ENCODE measurements around the gene TADA2A.
"Not testable (repeated sequence)": the region's sequence is repeated elsewhere in the genome, so short reads cannot be mapped to it uniquely, and the experiment has no call there.

The TADA2A gene

DNA sequence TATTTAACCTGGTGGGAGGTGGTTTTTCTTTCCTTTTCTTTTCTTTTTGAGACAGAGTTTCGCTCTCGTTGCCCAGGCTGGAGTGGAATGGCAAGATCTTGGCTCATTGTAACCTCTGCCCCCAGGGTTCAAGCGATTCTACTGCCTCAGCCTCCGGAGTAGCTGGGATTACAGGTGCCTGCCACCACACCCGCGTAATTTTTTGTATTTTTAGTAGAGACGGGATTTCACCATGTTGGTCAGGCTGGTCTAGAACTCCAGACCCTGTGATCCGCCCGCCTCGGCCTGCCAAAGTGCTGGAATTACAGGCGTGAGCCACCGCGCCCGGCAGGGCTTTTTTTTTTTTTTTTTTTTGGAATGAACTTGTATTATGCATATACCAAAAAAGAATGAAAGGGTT is 1.2 kb upstream of the TADA2A start:
- not testable (repeated sequence) for DNase-seq

DNA sequence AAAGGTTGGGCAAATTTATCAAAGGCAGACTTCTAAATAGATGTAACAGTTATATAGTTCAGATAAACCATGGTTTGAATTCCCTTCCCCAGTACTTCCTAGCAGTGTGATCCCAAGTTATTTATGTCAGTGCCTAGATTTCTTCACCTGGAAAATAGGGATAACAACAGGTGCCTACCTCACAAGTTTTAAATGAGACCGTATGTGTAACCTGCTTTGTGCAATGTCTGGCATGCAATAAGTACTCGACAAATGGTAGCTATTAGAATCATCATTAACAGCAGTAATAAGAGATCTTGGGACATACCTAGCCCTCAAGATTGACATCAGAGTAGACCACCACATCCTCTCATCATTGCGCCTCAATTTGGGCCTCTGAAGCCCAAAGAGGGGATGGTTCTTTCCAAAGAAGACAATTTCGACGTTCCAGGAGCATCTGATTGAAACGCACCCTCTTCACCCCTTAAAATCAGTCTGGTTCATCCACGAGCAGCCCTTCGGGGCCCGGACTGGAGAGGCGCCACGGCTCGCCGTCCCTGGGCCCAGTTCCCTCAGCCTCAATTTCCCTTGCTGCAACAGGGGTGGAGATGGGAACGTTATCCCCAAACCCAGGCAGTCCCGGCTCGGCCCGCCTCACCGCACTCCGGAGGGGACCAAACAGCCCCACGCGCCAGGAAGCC is 591 bp upstream of the TADA2A start:
- no peak for DNase-seq

DNA sequence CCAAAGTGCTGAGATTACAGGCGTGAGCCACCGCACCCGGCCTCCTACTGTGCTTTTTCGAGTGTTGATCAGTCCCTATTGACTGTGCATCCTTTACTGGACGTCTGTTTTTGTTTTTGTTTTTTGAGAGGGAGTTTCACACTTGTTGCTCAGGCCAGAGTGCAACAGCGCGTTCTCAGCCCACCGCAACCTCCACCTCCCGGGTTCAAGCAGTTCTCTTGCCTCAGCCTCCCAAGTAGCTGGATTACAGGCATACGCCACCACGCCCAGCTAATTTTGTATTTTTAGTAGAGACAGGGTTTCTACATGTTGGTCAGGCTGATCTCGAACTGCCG is 1.4 kb downstream of the TADA2A start:
- not testable (repeated sequence) for DNase-seq

DNA sequence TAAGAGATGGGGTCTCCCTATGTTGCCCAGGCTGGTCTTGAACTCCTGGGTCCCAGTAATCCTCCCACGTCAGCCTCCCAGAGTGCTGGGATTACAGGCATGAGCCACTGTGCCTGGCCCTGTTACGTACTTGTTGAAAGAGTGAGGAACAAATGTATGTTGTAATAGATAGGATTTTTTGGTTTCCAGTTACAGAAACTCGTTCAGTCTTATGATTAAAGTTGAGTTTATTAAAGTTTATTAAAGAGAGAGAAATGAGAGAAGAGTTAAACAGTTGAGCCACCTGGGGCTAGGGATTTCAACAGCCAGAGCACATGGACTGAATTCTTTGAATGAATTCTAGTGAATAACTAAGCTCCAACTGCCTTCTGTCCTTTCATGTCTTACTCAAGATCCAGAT is 3.7 kb downstream of the TADA2A start:
- DNase-seq = no peak

DNA sequence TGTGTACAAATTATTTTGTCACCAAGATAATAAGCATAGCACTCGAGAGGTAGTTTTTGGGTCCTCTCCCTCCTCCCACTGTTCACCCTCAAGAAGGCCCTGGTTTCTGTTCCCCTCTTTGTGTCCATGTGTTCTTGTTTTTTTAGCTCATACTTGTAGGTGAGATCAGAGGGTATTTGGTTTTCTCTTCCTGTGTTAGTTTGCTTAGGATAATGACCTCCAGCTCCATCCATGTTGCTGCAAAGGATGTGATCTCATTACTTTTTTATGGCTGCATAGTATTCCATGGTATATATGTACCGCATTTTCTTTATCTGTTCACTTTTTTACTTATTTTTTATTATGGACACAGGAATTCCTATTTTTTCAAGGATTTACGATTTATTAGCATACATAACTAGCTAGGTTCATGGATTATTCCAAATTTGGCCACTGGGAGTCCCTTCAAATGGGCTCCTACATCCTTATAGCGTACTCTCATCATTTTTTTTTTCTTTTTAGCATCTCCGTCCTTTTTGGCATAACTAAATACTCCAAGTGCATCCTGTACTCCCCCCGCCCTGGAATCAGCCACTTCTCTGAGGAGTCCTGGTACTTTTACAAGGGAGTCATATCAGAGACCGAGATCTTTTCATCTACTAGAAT is 7.3 kb downstream of the TADA2A start:
- no peak for DNase-seq

DNA sequence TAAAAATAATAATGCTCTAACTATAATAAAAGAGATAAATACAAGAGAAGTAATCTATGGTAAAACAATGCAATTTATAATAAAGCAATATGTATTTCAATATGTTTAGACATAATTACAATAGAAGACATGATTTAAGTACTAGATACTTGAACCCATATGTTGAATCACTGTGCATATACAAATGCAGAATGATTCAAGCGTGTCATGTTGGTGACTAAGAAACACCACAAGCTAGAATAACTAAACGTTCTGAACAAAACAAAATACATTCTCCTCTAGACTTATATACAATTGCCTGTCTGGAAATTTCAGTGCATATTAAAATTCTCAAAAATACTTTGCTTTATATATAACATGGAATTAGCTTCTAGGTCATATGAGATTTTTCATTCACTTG is 11.2 kb downstream of the TADA2A start:
- no peak for DNase-seq

DNA sequence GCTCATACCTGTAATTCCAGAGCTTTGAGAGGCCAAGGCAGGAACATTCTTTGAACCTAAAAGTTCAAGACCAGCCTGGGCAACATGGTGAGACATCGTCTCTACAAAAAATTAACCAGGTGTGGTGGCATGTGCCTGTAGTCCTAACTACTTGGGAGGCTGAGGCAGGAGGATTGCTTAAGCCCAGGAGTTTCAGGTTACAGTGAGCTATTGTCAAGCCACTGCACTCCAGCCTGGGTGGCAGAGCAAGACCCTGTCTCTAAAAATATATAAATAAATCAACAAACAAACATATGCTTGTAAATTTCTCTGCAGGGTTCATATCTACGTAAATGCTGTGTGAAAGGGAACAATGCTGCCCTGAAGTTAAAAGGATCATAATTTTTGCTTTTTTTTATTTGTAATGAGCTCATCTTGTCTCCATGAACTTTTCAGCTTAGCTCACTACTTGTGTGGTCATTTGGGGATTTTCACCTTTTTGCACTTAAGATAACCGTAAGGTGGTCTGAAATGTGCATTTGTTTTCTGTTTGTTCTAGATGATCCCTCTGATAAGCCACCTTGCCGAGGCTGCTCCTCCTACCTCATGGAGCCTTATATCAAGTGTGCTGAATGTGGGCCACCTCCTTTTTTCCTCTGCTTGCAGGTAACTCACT is 16.4 kb downstream of the TADA2A start:
- no peak for DNase-seq

DNA sequence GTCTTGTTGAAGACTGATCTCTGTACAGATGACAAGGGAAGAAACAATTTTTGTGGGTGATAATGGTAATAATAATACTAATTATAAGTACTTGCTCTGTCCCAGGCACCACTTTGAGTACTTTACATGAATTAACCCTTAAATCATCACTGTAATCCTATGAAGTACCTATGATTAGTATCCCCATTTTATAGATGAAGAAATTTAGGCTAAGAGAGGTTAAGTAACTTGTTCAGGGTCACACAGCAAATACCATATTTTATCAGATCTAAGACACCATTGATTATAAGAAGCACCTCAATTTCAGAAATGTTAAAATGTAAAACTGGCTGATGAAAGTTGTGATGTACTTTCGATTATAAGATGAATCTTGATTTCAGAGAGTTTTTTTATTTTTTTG is 18.6 kb downstream of the TADA2A start:
- no peak for DNase-seq

DNA sequence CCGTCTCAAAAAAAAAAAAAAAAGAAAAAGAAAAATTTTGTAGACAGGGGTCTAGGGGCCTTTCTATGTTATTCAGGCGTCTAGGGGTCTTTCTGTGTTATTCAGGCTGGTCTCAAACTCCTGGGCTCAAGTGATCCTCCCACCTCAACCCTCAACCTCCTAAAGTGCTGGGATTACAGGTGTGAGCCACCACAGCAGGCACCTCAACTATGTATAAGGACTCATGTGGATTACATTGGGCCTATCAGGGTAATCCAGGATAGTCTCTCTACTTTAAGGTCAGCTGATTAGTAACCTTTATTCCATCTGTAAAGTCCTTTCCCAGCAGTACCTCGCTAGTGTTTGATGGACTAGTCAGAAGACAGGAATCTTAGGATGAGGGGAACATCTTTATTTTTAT is 22.4 kb downstream of the TADA2A start:
- DNase-seq = no peak

DNA sequence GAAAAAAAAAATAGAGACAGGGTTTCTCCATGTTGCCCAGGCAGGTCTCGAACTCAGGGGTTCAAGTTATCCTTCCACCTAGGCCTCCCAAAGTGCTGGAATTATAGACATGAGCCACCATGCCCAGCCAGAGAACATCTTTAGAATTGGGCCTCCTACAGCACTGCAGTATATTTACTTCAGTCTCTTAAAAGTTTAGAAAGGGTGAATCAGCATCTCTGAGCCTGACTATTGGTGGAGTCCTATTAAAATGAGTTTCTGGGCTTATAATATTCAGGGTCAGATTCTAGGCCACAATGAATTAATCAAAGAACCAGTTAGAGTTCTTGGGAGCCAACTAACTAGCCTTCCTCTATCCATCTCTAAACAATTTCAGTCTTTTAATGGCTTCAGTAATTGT is 22.8 kb downstream of the TADA2A start:
- DNase-seq = no peak

DNA sequence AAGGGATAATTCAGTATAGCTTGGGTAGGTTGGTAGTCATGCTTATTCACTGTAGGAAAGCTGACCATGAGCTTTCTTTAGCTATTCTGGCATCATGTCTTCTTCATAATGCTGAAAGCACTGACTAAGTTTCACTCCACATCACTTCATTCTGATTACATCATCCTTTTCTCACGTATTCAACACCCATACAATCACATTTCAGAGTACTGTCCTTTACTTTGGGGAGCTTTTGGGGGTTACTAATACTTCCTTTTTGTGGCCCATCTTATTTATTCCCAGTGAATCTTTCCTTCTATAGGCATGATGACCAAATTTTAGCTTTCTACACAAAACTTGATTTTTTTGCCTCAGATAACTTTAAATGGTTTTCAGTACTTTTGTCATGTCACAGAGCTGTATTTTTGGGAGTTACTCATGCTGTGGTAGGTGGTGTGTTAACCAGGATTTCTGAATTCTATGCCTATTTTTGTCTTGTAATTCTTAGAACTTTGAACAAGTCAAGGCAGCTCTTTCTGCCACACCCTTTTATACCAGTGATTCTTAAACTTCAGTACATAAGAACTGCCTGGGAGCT is 23.5 kb downstream of the TADA2A start:
- no peak for DNase-seq

DNA sequence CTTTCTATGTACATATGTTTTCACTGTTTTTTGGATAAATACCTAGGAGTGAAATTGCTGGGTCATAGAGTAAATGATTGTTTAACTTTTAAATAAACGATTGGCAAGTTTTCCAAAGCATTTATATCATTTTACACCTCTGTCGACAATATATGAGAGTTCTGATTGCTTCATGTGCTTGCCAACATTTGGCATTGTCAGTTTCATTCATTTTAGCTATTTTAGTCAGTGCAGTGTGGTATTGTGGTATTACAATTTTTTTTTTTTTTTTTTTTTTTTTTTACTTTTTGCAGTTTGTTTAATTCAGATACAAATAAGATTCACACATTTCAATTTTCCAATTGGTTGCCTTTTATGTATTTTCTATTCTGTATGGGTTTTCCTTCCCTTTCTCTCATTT is 26.0 kb downstream of the TADA2A start:
- DNase-seq = no peak

DNA sequence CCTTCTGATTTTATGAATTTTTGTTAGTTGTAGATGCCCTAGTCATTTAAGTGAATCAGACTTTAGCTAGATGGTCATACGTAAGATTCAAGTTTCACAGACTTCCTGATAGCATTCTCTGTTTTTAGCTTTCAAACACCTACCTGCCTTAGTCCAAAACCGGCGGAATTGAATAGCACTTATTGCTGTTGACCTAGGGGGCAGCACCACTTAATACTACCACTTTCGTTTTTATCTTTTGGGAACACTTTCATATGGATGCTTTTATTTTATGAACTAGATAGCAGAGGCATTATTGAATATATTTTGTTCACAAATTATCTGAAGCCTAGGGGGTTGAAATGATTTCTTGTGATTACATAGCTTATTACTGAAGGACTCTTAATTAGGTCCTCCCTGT is 31.5 kb downstream of the TADA2A start:
- DNase-seq = no peak

DNA sequence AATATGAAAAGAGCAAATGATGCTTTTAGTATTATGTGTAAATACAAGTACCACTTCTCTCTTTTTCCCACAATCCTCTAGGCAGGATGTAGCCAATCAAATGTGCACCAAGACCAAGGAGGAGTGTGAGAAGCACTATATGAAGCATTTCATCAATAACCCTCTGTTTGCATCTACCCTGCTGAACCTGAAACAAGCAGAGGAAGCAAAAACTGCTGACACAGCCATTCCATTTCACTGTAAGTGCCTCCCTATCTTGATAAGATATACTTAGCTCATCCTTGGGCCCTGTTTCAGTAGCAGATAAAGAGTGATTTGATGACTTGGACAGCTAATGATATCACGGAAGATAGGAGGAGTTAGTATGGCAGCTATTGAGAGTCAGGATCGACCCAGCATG is 33.7 kb downstream of the TADA2A start:
- no peak for DNase-seq

DNA sequence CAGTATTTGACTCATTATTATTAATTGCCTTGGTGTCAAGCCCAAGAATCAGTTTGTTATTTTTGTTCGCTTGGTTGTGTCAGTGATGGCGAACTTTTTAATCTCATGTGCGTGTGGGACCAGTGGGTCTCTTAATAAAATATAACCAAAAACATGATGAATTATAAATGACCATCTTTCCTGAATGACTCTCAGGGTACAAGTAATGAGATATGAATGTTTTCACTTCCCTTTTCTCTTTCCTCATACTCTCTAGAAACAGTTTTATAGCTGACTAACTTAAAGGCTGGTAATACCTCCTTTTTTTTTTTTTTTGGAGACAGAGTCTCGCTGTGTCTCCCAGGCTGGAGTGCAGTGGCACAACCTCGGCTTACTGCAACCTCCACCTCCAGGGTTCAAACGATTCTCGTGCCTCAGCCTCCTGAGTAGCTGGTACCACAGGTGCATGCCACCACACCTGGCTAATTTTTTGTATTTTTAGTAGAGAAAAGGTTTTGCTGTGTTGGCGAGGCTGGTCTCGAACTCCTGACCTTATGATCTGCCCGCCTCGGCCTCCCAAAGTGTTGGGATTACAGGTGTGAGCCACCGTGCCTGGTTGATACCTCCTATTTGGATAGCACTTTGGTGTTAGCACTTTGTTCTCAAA is 34.8 kb downstream of the TADA2A start:
- not testable (repeated sequence) for DNase-seq

DNA sequence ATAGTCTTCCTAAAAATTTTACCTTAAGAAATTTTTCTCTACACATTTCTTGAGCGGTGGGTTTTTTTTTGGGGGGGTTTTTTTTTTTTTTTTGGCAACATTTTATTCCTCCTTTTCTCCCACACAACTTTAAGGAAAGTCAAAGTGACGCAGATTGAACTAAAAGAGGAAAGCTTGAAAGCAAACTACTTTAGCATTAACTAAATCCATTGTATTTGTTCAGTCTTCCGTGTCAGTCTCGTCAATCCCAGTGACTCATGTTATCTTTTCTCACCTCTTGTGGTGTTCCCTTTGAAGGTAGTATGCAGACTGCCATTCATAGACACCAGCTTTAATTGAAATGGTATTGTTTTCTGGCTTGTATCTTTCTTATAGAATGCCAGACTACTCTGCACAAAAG is 39.3 kb downstream of the TADA2A start:
- no peak for DNase-seq

DNA sequence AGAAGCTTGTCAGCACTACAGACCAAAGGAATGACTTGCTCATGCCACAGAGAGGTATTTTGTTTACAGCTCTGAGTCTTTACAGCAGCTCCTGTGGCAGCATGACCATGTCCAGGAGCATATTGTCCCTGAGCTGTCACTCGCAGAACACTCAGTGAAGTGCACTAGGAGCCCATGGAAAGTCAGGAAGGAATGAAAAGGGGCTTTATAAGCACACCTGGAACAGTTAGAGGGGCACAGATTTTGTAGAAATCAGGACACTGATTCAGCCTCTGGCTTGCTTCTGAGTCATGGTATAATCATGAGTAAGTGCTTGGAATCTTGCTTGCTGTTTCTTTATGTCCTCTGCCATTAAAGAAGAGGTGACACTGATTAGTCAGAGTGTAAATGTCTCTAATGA is 41.0 kb downstream of the TADA2A start:
- no peak for DNase-seq

DNA sequence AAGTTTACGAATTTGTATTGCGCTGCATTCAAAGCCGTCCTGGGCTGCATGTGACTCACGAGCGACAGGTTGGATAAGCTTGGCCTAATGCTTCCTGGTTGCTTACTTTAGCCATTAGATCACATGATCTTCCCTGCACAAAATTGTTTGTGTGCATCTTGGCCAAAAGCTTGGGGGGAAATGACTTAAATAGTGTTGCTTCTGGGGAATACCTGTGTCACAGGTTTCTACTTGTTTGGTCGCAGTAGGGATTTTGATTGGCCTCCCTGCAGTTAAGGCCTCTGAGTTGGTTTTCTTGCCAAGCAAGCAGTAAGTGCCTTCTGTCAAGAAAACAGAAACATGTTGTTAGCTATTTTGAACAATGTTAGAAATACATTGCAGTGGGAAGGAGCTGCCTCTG is 43.4 kb downstream of the TADA2A start:
- DNase-seq = no peak

DNA sequence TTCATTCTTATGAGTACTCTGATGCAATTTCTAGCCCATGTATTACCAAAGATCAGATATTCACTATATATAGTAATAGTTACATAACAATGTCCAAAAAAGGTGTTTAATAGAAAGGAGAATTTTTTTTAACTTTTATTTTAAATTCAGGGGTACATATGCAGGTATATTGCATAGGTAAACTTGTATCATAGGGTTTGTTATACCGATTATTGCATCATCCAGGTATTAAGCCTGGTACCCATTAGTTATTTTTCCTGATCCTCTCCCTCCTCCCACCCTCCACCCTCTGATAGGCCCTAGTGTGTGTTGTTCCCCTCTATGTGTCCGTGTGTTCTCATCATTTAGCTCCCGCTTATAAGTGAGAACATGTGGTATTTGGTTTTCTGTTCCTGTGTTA is 51.1 kb downstream of the TADA2A start:
- DNase-seq = not testable (repeated sequence)

DNA sequence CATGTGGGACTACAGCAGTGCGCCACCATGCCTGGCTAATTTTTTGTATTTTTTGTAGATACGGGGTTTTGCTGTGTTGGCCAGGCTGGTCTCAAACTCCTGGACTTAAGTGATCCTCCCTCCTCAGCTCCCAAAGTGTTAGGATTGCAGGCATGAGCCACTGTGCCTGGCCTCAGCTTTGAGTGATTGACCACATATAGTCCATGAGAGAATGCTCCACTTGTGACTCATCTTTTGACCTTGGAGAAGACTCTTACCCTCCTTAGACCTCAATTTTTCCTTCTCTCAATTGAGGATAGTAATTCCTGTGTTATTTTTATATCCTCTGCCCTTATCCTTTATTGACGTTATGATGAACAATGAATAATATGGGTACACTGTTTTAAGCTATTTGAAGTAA is 52.1 kb downstream of the TADA2A start:
- DNase-seq = peak; percentile 69

DNA sequence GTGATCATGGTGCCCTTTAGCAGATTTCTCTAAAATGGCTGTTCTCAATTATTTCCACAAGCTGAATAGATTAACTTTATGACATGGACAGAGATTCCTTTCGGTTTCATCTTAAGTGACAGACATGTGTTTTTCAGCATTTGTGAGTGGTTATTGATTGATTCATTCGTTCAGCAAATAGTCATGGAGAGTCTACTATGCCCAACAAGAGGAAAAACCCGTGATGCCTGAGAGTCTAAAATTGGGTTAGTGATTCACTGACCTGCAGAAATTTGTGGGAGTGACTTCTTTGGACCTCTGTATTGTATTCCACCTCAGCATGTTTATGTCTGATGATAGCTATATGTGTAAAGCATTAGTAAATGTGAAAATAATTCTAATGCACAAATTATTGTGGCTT is 55.0 kb downstream of the TADA2A start:
- DNase-seq = no peak

DNA sequence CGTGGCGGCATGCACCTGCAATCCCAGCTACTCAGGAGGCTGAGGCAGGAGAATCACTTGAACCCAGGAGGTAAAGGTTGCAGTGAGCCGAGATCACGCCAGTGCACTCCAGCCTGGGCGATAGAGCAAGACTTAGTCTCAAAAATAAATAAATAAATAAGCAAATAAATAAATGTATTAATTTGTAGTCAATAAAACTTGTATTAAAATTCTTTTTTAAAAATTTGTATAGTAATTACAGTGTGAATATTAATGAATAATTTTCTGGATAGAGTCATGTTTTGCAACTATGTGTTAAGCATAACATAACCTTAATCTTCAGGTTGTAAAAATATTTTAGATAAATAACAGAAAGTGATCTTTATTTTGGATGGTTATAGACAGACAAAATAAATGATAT is 55.8 kb downstream of the TADA2A start:
- no peak for DNase-seq

DNA sequence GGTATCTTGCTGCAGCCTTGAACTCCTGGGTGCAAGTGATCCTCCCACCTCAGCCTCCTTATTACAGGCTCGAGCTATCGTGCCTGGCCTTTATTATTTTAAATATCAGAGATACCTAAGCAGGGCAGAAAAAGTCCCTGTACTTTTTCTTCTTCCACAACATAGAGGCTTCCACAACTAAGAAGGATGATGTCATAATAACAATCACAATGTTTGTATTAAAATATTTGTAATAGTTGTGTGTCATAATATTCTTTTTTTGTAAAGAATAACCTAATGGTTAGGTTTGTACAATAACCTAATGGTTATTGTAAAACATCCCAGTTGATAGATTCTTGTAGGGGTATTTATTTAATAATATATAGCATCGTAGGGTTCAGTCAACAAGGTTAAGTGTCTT is 56.4 kb downstream of the TADA2A start:
- DNase-seq = no peak

DNA sequence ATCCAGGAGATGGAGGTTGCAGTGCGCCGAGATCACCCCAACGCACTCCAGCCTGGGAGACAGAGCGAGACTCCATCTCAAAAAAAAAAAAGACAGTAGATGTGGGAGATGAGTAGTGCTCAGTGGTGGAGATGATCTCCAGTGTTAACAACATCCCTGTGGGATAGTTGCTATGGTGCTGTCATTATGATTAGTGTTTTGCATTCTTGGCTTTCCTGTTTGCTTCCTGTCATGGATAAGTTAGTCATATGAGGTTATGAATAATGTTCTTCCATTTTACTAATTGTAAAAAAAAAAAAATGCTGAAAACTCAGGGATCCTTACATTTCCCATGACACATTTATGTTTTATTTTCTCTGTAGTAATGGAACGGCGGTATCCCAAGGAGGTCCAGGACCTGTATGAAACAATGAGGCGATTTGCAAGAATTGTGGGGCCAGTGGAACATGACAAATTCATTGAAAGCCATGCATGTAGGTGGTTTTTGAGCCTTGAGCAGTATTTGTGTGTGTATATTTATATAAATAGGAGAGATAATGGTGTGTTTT is 58.5 kb downstream of the TADA2A start:
- DNase-seq = peak; percentile 90
